Lower lobe of right lung (tissue), 2 donors: ENCODE measurements around the gene GRB10. TPM values are rescaled to one million over a fixed set of nuclear protein-coding genes. Genes with fewer than 3 reads are reported as not detected.

Source experiments
- ATAC-seq, 2 donors: fragments of 200-7000 bp; cut with Tn5 transposase; one replicate each; pipeline ENCODE4 v1.9.1; 2020 to 2022; ENCODE audit warnings: mild to moderate bottlenecking in 2 of 2, moderate library complexity in 2 of 2
- DNase-seq: peaks from one replicate; pipeline ENCODE4 v3.0.0-alpha.2; 2020
- H3K27ac ChIP-seq: fragments of 200-600 bp; one replicate; pipeline ENCODE4 v1.8.0; 2022
- H3K27me3 ChIP-seq: fragments of 200-600 bp; one replicate; pipeline ENCODE4 v1.8.0; 2022; ENCODE audit warnings: low read depth
- H3K36me3 ChIP-seq: fragments of 200-600 bp; one replicate; pipeline ENCODE4 v1.8.0; 2022; ENCODE audit warnings: mild to moderate bottlenecking
- H3K4me1 ChIP-seq: fragments of 200-600 bp; one replicate; pipeline ENCODE4 v1.8.0; 2022
- H3K4me3 ChIP-seq: fragments of 200-600 bp; one replicate; pipeline ENCODE4 v1.8.0; 2022; ENCODE audit warnings: mild to moderate bottlenecking
- H3K9me3 ChIP-seq: fragments of 200-600 bp; one replicate; pipeline ENCODE4 v1.8.0; 2022
- intact Hi-C: fragments of 100-400 bp; cut with DNase I; formaldehyde crosslinking; loops from one replicate; pipeline ENCODE4 v1.11.0; 2022
- total RNA-seq: library from RNA; stranded (reverse); fragmentation: NEBNext Ultra II Directional; extraction: Animal tissue kit (Norgen Biotek cat#: 25700); gene quantifications from one replicate; pipeline ENCODE4 v1.2.1, GENCODE V29; 2021
- TF ChIP-seq, protein P1 (sequence below): fragments of 200-600 bp; IDR thresholded peaks from one replicate; pipeline ENCODE4 v1.8.0; 2022; ENCODE audit warnings: antibody characterized with exemption, mild to moderate bottlenecking
- donor health status: DM: no; HTN: yes; CAD: no; lungs with severe emphysema.

The GRB10 gene
- total RNA-seq, 1 donor from 2014 or later = 36.5 TPM

- Histone ChIP-seq H3K4me1 (no peaks in the 10 kb centered on the region), H3K36me3 (peaks cover 55% of the 10 kb centered on the region), H3K27me3 (no peaks in the 10 kb centered on the region), H3K27ac (no peak overlapping the region), H3K9me3 (no peaks in the 10 kb centered on the region), H3K4me3 (no peak overlapping the region)
- no peak for DNase-seq
- intact Hi-C loops = no loop called here
- ATAC-seq = no peak
- TF ChIP-seq, protein P1, sequence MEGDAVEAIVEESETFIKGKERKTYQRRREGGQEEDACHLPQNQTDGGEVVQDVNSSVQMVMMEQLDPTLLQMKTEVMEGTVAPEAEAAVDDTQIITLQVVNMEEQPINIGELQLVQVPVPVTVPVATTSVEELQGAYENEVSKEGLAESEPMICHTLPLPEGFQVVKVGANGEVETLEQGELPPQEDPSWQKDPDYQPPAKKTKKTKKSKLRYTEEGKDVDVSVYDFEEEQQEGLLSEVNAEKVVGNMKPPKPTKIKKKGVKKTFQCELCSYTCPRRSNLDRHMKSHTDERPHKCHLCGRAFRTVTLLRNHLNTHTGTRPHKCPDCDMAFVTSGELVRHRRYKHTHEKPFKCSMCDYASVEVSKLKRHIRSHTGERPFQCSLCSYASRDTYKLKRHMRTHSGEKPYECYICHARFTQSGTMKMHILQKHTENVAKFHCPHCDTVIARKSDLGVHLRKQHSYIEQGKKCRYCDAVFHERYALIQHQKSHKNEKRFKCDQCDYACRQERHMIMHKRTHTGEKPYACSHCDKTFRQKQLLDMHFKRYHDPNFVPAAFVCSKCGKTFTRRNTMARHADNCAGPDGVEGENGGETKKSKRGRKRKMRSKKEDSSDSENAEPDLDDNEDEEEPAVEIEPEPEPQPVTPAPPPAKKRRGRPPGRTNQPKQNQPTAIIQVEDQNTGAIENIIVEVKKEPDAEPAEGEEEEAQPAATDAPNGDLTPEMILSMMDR = no peak
These were observed 167.1 kb downstream of the GRB10 start for GRCh38 chr7:50615519-50616080.

DNA sequence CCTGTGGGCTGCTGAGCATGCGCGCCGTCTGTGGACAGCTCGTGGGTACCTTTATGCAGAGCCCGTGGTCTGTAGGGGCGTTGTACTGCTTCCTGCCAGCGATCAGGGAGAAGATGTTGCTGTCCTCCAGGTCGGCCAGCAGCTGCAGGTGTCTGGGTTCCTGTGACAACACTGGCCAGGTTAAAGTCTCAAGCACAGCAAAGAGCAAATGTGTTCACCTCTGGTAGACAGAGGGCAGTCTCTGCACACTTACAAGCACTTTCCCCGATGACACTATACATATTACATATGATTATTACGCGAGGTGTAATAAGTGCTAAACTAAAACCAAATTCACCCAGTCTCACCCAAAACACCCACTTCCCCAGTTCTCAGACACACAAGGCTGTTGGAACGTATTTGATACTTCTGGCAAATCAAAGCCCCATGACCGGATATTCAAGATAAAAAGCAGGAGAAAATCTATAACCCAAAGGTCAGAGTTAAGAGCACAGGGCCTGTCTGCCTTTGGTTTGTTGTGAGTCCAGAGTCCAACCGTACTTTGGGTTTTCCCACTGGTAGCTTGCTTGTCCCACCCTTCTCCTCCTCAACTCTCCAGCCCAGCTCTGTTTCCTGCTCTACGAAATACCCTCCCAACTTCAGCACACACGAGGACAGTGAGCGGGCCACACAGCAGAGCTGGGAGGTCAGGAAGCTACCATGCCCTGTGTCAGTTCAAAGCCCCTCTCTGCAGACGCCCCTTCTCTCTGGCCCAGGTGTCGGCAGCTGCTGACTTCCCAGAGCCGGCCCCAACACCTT lies 167.8 kb downstream of the GRB10 start:
- Histone ChIP-seq H3K4me3 (no peak overlapping the region), H3K36me3 (peaks cover 62% of the 10 kb centered on the region), H3K9me3 (no peaks in the 10 kb centered on the region), H3K27ac (no peak overlapping the region), H3K4me1 (no peaks in the 10 kb centered on the region), H3K27me3 (no peaks in the 10 kb centered on the region)
- intact Hi-C loops = no loop called here
- TF ChIP-seq, protein P1 = no peak
- ATAC-seq = no peak
- DNase-seq = no peak

DNA sequence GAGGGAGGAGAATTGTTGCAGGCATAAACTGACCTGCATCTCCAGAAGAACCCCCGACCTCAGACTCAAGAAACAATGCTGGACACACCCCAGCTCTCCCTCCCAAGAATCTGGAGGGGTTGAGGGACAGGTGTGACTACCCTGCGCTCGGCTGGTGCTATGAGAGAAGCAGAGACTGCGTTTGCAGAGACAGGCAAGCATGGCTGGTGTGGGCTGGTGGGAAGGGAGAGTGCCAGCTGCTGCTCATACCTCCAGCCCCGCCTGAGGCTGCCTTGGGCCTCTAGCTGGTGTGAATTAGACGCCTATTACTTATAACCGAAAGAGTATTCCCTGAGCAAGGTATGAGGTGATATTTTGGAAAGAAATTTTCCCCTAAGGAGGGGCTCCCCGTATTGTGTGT lies 169.2 kb downstream of the GRB10 start:
- no peaks in the 10 kb centered on the region for H3K9me3 ChIP-seq
- TF ChIP-seq, protein P1 = no peak
- no peaks in the 10 kb centered on the region for H3K4me1 ChIP-seq
- ATAC-seq (no peak), DNase-seq (no peak)
- H3K27ac ChIP-seq = no peak overlapping the region
- no peak overlapping the region for H3K4me3 ChIP-seq
- H3K36me3 ChIP-seq = peaks cover 72% of the 10 kb centered on the region
- intact Hi-C loops = no loop called here
- no peaks in the 10 kb centered on the region for H3K27me3 ChIP-seq

DNA sequence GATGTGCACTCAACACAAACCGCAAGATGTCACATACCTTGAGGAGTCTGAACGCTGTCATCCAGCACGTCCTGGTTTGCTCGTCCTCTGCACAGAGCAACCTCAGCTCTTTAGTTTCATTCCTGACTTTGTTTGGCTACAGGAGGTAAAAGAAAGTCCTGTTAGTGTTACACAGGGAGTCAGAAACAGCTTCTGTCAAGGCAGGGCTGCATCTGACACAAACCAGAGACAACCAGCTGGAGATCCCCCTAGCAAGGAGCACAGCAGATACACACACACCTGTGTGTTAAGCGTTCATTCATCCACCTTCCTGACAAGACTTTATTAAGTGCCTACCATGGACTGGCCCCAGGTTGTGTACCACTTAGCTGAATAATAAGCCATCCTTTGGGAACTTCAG lies 170.0 kb downstream of the GRB10 start:
- Histone ChIP-seq H3K9me3 (no peaks in the 10 kb centered on the region), H3K27me3 (no peaks in the 10 kb centered on the region), H3K4me3 (no peak overlapping the region), H3K36me3 (peaks cover 72% of the 10 kb centered on the region), H3K27ac (no peak overlapping the region), H3K4me1 (no peaks in the 10 kb centered on the region)
- intact Hi-C loops = no loop called here
- ATAC-seq (no peak), DNase-seq (no peak)
- TF ChIP-seq, protein P1 = no peak

- intact Hi-C loops = no loop called here
- Histone ChIP-seq H3K4me1 (no peaks in the 10 kb centered on the region), H3K4me3 (no peak overlapping the region), H3K27ac (no peak overlapping the region), H3K36me3 (peaks cover 70% of the 10 kb centered on the region), H3K27me3 (no peaks in the 10 kb centered on the region), H3K9me3 (no peaks in the 10 kb centered on the region)
- DNase-seq (no peak), ATAC-seq (peak in 1 of 2 donors; percentile 16)
- TF ChIP-seq, protein P1 = no peak
These were observed 172.0 kb downstream of the GRB10 start for GRCh38 chr7:50610521-50611277.
